Activated CD8-positive, alpha-beta memory T cell treated with anti-CD3 and anti-CD28 coated beads for 48 hours (primary cell): ENCODE results near the gene SLC1A5.

Source experiments
- DNase-seq, 3 experiments: peaks; one replicate each; pipeline ENCODE4 v3.0.0-alpha.2; 2020; ENCODE audit warnings: low read depth in 2 of 3, low spot score in 2 of 3

The SLC1A5 gene

GRCh38 chr19:46745030-46745429 lies 43.4 kb downstream of the SLC1A5 start:
- no peak for DNase-seq

- no peak for DNase-seq
These were observed 44.2 kb downstream of the SLC1A5 start for GRCh38 chr19:46744005-46744691.

GRCh38 chr19:46742926-46743480 lies 45.4 kb downstream of the SLC1A5 start:
- no peak for DNase-seq

- DNase-seq, result no peak
These were observed 46.9 kb downstream of the SLC1A5 start for GRCh38 chr19:46741447-46741846.

- DNase-seq, result no peak
These were observed 49.1 kb downstream of the SLC1A5 start for GRCh38 chr19:46739290-46739771.

GRCh38 chr19:46737761-46738171 lies 50.6 kb downstream of the SLC1A5 start:
- DNase-seq, result no peak

GRCh38 chr19:46737298-46737654 lies 51.1 kb downstream of the SLC1A5 start:
- DNase-seq, result no peak

GRCh38 chr19:46736531-46737297 lies 51.7 kb downstream of the SLC1A5 start:
- no peak for DNase-seq

- no peak for DNase-seq
These were observed 54.6 kb downstream of the SLC1A5 start for GRCh38 chr19:46733690-46734292.

- DNase-seq, result no peak
These were observed 55.3 kb downstream of the SLC1A5 start for GRCh38 chr19:46732966-46733689.

- no peak for DNase-seq
These were observed 56.0 kb downstream of the SLC1A5 start for GRCh38 chr19:46732172-46732938.

- DNase-seq, result no peak
These were observed 56.8 kb downstream of the SLC1A5 start for GRCh38 chr19:46731584-46731983.

- DNase-seq, result no peak
These were observed 57.3 kb downstream of the SLC1A5 start for GRCh38 chr19:46731007-46731501.

- no peak for DNase-seq
These were observed 57.8 kb downstream of the SLC1A5 start for GRCh38 chr19:46730595-46730994.

GRCh38 chr19:46730187-46730586 lies 58.2 kb downstream of the SLC1A5 start:
- DNase-seq, result no peak

- no peak for DNase-seq
These were observed 58.7 kb downstream of the SLC1A5 start for GRCh38 chr19:46729696-46730095.

GRCh38 chr19:46728693-46729339 lies 59.6 kb downstream of the SLC1A5 start:
- peak; percentile 48 to 68 (median 67) for DNase-seq

GRCh38 chr19:46728208-46728607 lies 60.2 kb downstream of the SLC1A5 start:
- DNase-seq, result no peak

- DNase-seq, result no peak
These were observed 60.6 kb downstream of the SLC1A5 start for GRCh38 chr19:46727757-46728156.
